ENCODE data around the gene DHX35.

Gene DHX35

DNA sequence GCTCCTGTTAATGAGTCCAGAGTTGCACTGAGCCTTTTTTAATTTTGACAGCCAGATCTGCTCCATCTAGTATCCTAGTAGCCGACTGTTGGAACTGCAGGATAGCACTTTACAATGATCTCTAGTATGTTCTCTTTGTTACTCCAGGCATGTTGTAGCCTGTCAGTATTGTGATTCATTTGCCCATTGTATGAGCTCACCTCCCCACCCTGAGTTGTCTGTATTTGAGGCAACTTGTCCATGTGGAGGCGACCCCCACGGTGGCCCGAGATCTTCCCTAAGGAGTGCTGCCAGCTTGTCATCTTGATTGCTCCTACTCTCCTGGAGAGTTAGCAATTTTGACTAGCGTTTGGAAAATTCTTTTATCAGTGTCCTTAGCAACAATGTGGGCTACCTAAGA, 67.2 kb downstream of the DHX35 start:
- no peak for DNase-seq

DNA sequence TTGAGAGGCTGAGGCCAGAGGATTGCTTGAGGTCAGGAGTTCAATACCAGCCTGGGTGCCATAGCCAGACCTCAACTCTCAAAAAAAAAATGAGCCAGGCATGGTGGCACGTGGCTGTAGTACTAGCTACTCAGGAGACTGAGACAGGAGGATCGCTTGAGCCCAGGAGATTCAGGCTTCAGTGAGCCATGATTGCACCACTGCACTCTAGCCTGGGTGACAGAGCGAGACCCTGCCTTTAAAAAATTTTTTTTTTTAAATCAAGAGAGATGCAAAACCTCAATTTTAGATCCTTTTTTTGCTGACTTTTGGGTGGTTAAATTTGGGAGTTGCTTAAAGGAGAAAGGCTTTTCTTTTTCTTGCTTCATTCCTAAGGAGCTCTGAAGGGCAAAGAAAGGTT, 70.9 kb downstream of the DHX35 start:
- DNase-seq, result no peak

DNA sequence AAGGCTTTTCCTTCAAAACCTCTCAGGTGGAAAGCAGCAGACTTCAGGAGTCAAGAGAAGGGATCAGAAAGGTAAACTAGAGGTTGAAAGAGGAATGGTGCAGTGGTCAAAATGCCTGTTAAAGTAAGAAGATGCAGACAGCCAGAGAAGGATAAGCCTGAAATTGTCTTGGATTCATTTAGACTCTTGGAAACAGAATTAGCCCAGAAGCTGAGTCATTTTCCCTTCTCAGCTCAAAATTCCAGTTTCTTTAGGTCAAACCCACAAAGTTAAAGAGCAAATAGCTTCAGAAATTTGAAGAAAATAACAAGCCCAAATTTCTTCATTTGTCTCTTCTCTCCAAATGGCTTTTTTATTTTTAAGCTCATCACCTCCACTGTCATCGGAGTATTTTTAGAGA, 73.9 kb downstream of the DHX35 start:
- no peak for DNase-seq

DNA sequence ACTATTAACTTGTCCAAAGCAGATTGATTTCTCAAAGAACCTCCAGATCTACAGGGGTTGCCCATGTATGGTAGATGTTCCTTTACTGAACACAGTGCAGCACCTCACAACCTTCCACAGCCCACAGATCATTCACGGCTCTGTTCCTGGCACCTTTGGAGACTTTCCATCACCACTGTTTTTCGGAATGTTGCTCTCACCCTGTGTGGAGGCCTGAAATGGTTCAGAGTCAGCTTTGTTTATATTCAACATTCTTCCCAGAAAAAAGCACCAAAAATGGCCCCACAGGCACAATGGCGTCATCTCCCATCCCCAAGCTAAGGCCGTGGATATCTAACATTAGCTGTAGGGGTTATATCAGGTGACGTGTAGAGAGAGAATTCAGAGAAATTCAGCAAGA, 74.7 kb downstream of the DHX35 start:
- no peak for DNase-seq

DNA sequence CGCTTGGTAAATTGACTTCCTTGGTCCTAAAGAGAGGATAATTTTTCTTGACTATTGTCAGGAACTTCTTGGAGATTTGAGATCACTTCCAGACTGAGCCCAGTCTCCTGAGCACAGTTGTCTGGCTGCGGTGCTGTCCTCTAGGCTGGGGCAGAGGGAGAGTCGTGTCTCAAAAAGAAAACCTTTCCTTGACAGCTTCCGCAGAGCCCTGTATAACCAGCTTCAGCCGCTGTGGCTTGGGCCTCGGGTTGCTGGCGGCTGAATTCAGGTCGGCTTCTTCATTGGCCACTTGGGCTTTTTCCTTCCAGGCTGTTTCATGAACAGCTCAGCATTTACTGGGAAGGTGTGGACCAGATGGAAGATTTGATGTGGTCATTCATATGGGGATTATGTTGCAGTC, 75.9 kb downstream of the DHX35 start:
- no peak for DNase-seq

DNA sequence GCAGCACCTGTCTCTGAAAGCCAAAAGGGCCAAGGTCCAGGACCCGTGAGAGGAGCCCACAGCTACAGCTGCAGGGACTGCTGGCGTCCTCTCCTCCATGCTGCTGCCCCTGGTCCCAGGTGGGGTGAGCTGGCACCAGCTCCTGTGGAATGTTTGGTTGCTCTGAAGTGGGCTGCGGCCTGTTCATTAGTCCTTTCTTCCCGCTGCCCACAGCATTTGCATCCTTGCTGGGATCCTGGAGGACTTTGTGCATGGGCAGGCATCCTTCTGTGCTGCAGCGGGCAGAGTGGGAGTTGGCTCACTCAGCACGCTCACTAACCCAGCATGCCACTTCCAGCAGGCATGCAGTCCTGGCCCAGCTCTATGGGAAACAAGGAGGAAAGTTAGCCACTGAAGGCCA, 76.4 kb downstream of the DHX35 start:
- DNase-seq, result no peak

DNA sequence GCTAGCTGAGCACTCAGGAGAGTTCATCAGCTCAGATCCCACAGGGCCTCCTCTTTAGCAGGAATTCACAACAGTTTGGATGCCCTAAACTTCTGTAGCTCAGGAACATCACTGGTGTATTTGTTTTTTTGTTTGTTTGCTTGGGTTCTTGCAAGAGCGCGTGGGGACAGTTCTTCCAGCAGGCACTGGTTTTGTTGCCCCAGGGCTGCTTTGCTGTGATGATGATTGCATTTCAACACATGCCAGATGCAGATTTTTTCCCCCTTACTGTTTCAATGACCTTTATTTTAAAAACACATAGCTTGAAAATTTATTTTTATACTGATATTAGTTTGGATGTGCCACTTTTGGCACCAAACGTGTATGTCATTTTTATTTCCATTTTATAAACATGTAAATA, 77.1 kb downstream of the DHX35 start:
- no peak for DNase-seq

DNA sequence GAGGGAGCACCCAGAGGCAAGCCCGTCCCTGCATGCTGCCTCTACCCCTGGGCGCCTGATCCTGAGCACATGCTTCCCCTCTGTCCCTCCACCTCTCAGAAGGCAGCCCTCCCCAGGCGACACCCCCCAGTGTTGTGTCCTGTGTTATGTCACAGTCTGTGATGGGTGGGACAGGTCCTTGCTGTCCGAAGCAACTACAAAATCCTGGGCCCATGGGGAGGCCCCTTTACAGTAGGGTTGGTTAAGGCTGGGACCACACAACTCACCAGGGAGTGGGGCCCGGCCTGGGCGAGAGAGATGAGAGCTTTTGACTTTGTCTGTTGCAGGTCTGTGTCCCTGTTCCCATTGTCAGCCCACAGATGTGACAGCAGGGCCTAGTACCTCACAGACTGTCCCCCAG, 78.0 kb downstream of the DHX35 start:
- DNase-seq, result no peak

DNA sequence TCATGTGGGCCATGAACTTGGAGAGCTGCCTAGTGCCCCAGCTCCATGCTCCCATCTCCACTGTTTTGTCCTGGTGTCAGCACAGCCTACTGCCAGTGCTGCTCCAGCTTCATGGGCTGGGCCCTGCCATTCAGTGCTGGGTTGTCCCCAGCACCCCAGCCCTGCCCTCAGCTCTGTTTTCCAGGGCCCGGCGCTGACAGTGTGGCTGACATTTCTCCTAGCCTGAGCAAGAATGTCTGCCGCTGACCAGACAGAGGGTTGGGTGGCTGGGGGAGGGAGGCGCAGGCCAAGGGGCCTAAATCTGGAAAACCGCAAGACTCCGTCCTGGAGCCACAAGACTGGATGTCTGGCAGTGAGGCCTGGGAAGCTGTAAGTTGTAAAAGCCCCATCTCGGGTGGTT, 78.9 kb downstream of the DHX35 start:
- DNase-seq, result no peak

DNA sequence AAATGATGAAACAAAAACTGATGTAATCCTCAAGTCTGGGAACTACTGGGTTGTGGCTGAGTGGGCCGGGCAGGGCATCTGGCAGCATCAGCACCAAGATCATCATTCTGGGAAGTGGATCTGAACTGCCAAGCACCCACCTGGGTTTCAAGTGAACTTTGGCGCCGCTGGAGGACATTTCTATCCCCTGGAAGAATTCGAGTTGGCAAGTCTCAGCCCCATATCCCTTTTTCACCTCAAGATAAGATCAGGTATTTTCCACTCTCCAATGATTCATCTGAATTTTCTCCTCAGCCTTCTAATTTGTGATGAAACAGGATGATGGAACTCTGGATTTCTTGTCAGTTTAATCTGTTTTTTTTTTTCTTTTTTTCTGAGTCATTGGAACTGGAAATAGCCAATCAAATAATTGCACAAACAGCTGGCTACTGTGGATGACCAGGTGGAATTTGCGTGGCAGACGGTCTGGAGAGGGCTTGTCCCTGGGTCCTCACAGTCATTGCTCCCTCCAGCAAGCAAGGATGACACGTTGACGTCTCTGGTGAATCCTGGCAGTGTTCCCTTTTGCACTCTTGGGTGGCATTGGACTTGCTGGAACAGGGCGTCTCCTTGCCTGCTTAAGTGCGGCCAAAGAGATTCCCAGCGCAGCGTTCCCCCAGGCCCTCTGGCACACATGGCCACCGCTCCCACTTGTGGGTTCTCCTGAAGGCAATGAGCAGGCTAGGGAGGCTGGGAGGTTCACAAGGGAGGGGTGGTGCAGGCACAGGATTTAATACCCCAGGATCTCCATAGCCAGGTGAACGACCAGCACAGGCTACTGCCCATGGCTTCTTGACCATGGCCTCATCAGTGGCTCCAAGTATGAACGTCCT, 80.4 kb downstream of the DHX35 start:
- no peak for DNase-seq

DNA sequence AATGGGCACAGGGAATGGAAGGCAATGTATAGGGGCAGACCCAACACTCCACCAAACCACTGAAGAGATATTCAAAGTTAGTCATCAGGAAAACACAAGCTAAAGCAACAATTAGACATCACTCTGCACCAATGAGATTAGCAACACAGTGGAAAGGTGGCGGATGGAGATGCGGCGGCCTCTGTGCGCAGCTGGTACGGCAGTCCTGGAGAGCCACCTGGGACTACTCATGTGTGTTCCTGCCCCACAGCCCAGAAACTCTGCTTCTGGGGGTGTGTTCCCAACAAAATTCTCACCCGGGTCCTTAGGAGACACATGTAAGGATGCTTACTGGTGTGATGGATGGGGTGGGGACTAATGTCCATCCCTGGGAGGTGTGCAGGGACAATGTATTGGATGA, 82.4 kb downstream of the DHX35 start:
- DNase-seq, result no peak

DNA sequence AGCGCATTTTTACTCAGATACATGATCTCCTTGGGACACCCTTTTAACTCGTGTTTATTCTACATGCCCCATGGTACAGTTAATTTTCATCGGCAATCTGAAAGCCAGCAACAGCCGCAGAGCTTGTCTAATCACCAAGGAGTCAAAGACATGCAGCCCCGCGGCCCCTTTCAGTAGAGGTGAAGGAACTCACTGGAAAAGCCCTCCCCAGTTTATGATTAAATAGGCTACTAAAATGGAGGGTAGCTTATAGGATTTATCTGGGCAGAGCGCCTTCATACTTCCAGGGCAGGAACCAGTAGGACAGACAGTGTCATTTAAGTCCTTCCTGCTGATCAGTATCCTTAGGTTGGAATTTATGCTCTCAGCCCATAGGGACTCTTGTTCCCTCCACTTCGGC, 83.5 kb downstream of the DHX35 start:
- DNase-seq, result no peak

DNA sequence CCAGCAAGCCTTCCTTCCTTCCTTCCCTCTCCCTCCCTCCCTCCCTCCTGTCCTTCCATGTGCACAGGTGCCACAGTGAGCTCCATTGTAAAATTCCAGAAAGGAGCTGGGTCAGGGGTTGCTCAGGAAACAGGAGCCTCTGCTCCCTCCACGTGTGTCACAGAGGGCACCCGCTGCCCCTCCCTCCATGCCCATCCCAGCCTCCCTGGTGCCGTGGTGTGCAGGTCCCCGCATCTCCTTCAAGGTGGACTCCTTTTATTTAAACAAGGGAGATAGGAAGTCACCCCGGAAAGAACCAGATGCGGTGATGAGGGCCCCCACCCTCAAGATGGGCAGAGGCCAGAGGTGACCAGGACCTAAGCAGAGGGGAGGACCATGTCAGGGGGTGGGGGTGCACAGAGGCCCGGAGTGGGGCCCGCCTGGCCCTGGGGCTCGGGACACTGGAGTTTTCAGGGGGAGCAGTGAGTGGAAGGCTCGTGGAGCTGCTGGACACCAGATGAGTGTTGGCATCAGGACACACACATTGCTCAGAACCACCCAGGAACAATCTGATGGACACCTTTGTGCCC, 85.4 kb downstream of the DHX35 start:
- DNase-seq, result no peak

DNA sequence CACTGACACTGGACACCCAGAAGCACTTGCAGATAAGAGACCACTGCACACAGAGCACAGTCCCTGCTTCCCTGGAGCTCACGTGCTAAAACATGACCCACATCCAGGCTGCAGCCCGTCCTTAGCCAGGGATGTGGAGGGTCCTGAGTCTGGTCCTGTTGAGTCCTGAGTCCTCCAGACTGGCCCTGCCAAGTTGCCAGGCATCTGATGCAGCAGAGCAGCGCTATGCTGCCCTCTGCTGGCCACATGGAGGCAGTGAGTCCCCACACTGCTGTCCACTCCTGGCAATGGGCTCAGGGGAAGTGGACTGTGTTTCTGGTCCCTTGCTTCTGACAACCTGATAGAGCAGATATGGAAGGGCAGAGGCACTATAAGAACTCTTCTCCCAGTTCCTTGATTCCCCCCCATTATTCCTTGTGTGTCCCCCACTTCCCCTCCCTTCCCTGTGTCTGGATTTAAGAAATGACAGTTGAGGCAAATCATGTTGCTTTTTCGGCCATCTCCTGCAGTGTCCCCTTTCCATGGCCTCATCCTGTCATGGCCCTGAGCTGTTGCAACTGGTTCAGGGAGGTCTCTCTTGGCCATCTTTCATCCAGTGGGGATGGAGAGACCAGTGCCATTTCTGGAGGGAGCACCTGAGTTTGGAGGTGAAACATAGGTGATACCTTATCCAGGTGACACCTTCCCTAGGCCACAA, 86.0 kb downstream of the DHX35 start:
- DNase-seq, result peak; percentile 70 to 77

DNA sequence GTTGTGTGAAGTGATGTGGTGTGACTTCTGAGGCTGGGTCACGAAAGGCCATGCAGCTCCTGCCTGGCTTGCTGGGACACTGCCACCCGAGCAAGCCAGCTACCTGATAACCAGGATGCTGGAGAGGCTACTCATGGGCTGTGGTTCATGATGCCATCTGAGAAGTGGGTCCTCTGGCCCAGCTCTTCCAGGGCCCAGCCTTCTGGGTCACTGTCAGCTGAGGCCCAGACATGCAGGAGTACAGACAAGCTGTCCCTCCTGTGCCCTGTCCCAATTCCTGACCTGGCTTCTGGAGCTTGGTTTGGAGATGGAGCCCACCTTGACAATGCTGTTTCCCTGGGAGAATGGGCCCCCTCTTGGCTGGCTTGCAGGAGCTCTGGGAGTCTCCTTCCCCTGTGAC, 87.0 kb downstream of the DHX35 start:
- no peak for DNase-seq

DNA sequence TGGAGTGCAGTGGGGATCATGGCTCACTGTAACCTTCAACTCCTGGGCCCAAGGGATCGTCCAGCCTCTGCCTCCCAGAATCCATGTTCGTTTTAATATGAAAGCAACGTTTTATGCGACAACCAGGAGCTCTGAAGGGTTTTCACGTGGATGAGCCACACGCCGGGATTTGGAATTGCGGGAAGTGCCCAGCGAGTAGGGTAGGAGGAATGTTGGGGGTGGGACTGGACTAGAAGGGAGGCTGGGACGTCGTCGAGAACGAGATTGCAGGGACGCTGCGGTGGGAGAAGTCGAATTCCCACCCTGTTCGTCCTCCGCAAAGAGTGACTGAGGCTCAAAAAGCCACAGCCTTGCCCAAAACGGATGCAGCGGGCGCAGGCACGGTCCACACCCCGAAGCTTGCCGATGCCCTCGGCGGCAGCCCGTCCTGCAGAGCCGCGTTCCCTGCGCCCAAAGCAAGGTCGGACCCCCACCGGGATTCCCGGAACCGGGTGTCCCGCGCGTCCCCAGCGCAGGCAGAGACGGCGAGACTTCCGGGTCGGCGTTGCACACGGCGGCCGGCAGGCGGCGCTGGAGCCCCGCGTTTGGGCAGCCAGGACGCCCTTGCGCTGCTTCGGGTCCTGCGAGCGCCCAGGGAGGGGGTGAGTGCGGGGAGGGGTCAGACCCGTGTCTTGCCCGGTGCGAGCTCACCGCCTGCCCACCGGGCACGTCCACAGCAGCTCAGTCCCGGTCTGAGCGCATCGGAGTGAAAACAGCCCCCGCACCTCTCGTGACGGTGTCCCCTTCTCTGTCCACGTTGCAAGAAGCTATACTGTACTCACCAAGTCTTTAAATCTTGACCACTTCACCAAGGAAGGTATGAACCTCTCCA, 87.8 kb downstream of the DHX35 start:
- DNase-seq, result peak; percentile 77 to 82

DNA sequence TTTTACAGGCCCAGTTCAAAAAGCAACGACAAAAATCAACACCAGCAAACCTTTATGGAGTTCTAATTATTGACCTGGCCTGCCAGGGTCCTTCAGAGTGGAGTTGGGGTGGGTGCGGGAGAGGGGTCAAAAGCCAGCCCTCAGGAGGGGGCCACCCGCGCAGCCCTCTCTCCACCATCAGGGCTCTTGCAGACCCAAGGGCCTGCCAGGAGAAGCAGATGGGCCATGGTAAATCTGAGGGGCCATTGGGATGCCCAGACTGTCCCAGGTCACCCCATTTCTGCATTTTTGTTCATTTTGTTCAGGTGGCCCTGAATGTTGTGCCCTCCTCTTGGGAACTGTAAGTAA, 88.4 kb downstream of the DHX35 start:
- DNase-seq, result no peak

DNA sequence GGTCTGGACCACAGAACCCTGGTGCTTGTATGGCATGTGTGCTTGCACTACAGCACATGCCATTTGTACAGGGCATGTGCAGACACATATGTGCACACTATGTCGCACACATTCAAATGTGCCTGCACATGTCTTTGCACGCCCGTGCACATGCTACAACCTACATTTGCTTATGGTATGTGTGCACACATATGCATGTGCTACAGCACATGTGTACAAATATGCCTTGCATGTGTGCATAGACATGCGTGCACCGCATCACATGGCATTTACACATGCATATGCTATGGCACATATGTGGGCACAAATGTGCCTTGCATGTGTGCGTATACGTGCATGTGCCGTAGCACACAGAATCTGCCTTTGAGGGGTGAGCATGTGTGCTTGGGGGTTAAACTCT, 90.5 kb downstream of the DHX35 start:
- no peak for DNase-seq

DNA sequence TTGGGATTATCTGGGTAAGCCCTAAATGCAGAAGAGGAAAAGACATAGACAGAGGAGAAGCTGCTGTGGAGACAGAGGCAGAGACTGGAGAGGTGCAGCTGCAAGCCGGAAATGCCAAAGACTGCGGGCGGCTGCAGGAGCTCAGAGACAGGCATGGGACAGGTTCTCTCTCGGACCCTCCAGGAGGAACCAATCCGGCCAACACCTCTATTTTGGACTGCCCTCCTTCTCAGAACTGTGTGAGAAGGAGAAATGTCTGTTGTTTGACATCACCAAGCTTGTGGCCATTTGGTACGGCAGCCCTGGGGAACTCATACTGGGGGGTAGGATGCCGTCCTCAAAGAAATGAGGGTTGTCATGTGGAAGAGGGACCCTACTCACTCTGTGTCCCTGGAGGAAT, 95.0 kb downstream of the DHX35 start:
- no peak for DNase-seq

DNA sequence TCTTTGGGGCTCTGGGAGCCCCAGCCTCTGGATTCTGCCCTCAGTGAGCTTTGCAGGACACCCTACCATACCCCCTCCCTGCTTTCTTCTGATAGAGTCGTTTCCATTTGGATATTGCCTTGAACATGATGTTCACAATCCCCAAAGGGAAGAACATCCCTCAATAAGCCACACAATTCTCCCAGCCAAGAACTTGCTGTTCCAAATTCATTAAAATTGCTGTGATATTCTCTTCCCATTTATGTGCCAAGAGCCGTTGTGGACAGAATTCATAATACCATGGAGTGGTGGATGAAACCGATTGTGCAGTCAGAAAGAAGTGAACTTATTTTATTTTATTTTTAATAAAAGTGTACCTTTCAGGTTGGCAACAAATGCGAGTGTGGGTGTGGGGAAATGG, 95.8 kb downstream of the DHX35 start:
- DNase-seq, result no peak

DNA sequence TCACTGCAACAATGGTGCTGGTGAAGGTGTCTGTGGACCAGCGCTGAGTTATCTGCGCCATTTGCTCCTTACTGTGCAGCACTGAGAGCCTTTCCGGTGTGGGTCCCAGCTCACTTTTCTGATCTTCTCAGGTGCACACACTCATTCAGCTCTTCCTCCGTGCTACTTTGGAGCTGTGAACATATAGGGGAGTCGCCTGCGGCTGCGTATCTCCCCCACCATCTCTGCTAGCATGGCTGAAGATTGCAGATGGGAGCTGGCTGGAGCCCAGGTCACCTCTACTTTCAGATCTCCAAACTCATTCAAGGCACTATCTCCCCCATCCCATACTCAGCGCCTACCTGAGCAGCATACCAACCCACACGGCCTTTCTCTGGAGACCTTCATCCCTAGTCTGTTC, 96.9 kb downstream of the DHX35 start:
- no peak for DNase-seq

DNA sequence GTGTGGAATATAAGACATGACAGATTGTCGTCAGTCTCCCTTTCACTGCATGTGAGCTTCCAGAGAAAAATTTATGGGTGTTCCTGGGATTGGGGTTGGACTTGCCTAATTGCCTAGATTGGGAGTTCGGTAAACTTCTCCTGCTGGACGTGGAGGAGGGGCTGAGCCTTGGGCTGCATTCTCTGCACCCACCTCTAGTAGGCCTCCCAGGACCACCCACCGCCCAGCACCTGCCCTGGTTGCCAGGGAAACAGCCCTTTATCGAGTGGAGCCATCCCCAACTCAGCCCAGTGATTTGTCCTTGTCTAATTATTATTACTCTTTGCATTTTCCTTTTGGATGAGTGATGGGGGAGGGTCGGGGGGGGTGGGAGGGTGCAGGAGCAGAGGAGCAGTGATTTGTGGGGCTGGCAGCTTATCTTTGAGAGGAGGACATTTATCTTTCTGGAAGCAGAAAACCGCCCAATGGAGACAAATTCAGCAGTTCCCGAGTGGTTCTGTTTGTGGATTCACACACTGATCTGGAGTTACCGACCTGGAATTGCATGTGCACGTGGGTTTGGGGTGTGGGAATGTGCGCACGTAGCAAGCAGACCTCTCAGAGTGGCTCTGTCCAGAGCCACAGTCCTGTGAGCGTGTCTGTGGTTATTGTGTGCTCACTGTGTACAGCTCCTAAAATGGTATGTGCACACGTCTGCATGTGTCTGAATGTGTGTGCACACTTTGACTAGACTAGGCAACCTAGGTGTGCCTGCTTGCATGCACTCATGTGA, 104.5 kb downstream of the DHX35 start:
- DNase-seq, result no peak
